ENCODE data around the gene STOML1. TPM values are rescaled to one million over a fixed set of nuclear protein-coding genes. Genes with fewer than 3 reads are reported as not detected.

The STOML1 gene
- total and polyA plus RNA-seq, 2 experiments from 2014 or later = 2.3 to 2.4 TPM

DNA sequence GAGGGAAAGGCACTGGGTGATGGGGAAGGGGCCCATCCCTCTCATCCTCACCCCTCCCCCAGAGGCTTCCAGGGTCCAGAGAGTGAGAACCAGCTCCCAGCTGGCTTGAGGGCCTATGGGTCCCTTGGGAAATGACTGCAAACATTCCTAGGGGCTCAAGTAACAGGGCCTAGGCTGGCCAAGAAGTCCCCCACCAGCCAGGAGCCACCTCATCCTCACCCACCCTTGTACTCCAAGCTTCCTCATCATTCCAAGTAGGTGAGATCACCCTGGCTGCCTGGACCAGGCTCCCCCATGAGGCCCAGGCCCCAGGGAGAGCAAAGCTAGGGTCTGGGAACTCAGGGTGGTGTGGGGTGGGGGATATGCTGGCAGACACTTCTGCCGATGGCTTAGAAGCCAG is 51.1 kb downstream of the STOML1 start:
- Histone ChIP-seq H3K27me3 (ENCODE audit: insufficient read depth) (no peaks in the 10 kb centered on the region), H3F3A (replicated peaks; ENCODE audit: low read depth) (no peaks in the 10 kb centered on the region), H3K79me2 (replicated peaks; ENCODE audit: insufficient read depth) (no peaks in the 10 kb centered on the region), H3K4me1 (ENCODE audit: insufficient read depth) (no peaks in the 10 kb centered on the region), H4K20me1 (replicated peaks; ENCODE audit: insufficient read depth) (no peaks in the 10 kb centered on the region), H3K9me2 (ENCODE audit: insufficient read depth) (no peaks in the 10 kb centered on the region), H3K4me3 (no peak overlapping the region), H2AFZ (no peak overlapping the region), H3K4me2 (no peak overlapping the region), H3K36me3 (ENCODE audit: insufficient read depth) (no peaks in the 10 kb centered on the region), H3K27ac (ENCODE audit: low read depth) (no peak overlapping the region)
- no peak for TF ChIP-seq ZNF331 (CRISPR knock-in tag; IDR thresholded peaks at IDR 0.05; ENCODE audit: low read depth)
- TF ChIP-seq, protein P1, sequence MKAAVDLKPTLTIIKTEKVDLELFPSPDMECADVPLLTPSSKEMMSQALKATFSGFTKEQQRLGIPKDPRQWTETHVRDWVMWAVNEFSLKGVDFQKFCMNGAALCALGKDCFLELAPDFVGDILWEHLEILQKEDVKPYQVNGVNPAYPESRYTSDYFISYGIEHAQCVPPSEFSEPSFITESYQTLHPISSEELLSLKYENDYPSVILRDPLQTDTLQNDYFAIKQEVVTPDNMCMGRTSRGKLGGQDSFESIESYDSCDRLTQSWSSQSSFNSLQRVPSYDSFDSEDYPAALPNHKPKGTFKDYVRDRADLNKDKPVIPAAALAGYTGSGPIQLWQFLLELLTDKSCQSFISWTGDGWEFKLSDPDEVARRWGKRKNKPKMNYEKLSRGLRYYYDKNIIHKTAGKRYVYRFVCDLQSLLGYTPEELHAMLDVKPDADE (IDR thresholded peaks at IDR 0.05) = no peak
- TF ChIP-seq, protein P2, sequence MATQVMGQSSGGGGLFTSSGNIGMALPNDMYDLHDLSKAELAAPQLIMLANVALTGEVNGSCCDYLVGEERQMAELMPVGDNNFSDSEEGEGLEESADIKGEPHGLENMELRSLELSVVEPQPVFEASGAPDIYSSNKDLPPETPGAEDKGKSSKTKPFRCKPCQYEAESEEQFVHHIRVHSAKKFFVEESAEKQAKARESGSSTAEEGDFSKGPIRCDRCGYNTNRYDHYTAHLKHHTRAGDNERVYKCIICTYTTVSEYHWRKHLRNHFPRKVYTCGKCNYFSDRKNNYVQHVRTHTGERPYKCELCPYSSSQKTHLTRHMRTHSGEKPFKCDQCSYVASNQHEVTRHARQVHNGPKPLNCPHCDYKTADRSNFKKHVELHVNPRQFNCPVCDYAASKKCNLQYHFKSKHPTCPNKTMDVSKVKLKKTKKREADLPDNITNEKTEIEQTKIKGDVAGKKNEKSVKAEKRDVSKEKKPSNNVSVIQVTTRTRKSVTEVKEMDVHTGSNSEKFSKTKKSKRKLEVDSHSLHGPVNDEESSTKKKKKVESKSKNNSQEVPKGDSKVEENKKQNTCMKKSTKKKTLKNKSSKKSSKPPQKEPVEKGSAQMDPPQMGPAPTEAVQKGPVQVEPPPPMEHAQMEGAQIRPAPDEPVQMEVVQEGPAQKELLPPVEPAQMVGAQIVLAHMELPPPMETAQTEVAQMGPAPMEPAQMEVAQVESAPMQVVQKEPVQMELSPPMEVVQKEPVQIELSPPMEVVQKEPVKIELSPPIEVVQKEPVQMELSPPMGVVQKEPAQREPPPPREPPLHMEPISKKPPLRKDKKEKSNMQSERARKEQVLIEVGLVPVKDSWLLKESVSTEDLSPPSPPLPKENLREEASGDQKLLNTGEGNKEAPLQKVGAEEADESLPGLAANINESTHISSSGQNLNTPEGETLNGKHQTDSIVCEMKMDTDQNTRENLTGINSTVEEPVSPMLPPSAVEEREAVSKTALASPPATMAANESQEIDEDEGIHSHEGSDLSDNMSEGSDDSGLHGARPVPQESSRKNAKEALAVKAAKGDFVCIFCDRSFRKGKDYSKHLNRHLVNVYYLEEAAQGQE (IDR thresholded peaks at IDR 0.05; ENCODE audit: unreplicated experiment) = no peak
- TF ChIP-seq, protein P3, sequence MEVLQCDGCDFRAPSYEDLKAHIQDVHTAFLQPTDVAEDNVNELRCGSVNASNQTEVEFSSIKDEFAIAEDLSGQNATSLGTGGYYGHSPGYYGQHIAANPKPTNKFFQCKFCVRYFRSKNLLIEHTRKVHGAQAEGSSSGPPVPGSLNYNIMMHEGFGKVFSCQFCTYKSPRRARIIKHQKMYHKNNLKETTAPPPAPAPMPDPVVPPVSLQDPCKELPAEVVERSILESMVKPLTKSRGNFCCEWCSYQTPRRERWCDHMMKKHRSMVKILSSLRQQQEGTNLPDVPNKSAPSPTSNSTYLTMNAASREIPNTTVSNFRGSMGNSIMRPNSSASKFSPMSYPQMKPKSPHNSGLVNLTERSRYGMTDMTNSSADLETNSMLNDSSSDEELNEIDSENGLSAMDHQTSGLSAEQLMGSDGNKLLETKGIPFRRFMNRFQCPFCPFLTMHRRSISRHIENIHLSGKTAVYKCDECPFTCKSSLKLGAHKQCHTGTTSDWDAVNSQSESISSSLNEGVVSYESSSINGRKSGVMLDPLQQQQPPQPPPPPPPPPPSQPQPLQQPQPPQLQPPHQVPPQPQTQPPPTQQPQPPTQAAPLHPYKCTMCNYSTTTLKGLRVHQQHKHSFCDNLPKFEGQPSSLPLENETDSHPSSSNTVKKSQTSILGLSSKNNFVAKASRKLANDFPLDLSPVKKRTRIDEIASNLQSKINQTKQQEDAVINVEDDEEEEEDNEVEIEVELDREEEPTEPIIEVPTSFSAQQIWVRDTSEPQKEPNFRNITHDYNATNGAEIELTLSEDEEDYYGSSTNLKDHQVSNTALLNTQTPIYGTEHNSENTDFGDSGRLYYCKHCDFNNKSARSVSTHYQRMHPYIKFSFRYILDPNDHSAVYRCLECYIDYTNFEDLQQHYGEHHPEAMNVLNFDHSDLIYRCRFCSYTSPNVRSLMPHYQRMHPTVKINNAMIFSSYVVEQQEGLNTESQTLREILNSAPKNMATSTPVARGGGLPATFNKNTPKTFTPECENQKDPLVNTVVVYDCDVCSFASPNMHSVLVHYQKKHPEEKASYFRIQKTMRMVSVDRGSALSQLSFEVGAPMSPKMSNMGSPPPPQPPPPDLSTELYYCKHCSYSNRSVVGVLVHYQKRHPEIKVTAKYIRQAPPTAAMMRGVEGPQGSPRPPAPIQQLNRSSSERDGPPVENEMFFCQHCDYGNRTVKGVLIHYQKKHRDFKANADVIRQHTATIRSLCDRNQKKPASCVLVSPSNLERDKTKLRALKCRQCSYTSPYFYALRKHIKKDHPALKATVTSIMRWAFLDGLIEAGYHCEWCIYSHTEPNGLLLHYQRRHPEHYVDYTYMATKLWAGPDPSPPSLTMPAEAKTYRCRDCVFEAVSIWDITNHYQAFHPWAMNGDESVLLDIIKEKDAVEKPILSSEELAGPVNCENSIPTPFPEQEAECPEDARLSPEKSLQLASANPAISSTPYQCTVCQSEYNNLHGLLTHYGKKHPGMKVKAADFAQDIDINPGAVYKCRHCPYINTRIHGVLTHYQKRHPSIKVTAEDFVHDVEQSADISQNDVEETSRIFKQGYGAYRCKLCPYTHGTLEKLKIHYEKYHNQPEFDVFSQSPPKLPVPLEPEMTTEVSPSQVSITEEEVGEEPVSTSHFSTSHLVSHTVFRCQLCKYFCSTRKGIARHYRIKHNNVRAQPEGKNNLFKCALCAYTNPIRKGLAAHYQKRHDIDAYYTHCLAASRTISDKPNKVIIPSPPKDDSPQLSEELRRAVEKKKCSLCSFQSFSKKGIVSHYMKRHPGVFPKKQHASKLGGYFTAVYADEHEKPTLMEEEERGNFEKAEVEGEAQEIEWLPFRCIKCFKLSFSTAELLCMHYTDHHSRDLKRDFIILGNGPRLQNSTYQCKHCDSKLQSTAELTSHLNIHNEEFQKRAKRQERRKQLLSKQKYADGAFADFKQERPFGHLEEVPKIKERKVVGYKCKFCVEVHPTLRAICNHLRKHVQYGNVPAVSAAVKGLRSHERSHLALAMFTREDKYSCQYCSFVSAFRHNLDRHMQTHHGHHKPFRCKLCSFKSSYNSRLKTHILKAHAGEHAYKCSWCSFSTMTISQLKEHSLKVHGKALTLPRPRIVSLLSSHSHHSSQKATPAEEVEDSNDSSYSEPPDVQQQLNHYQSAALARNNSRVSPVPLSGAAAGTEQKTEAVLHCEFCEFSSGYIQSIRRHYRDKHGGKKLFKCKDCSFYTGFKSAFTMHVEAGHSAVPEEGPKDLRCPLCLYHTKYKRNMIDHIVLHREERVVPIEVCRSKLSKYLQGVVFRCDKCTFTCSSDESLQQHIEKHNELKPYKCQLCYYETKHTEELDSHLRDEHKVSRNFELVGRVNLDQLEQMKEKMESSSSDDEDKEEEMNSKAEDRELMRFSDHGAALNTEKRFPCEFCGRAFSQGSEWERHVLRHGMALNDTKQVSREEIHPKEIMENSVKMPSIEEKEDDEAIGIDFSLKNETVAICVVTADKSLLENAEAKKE (CRISPR knock-in tag; IDR thresholded peaks at IDR 0.05) = no peak
- Mint-ChIP-seq H3K4me1 (peaks cover 13% of the 10 kb centered on the region), H3K4me3 (no peak overlapping the region), H3K27me3 (ENCODE audit: insufficient read depth, low read depth, poor library complexity) (peaks cover 6% of the 10 kb centered on the region), H3K36me3 (ENCODE audit: low read depth) (no peaks in the 10 kb centered on the region), H3K9me3 (no peaks in the 10 kb centered on the region), H3K27ac (no peak overlapping the region)
- no peak; the same call in 2 of the 3 replicates for ATAC-seq
- DNase-seq (ENCODE audit: low spot score) = no peak
